GM12891 (cell line): Measurements from ENCODE around the gene TMEM121.
"Not testable (repeated sequence)": the region's sequence is repeated elsewhere in the genome, so short reads cannot be mapped to it uniquely, and the experiment has no call there.

Experiments
- DNase-seq: peaks from one replicate; pipeline ENCODE4 v3.0.0; 2011; ENCODE audit warnings: low spot score; ENCODE audit not compliant: insufficient read length
- FAIRE-seq: peaks from 2 replicates; lab custom pipeline; 2011; peaks lifted over from hg19 to GRCh38; lab: Jason Lieb, UNC
- PAX5 ChIP-seq: IDR thresholded peaks from 2 replicates; pipeline ENCODE4 v1.6.1; 2011; ENCODE audit warnings: low read length, moderate library complexity, mild to moderate bottlenecking; ENCODE audit not compliant: insufficient read depth, severe bottlenecking
- POLR2A ChIP-seq: IDR thresholded peaks from 2 replicates; pipeline ENCODE4 v1.6.1; 2011; ENCODE audit warnings: low read depth, low read length, control low read depth
- POLR2AphosphoS5 ChIP-seq: IDR thresholded peaks from 2 replicates; pipeline ENCODE4 v1.6.1; 2011; ENCODE audit warnings: low read depth, low read length, control low read depth
- POU2F2 ChIP-seq: IDR thresholded peaks from 2 replicates; pipeline ENCODE4 v1.6.1; 2011; ENCODE audit warnings: low read depth, mild to moderate bottlenecking, control low read depth, low read length, moderate library complexity
- SPI1 ChIP-seq: IDR thresholded peaks from 2 replicates; pipeline ENCODE4 v1.6.1; 2011; ENCODE audit warnings: low read depth, low read length, control low read depth
- TAF1 ChIP-seq: IDR thresholded peaks from 2 replicates; pipeline ENCODE4 v1.6.1; 2011; ENCODE audit warnings: low read depth, low read length, control low read depth

The TMEM121 gene

DNA sequence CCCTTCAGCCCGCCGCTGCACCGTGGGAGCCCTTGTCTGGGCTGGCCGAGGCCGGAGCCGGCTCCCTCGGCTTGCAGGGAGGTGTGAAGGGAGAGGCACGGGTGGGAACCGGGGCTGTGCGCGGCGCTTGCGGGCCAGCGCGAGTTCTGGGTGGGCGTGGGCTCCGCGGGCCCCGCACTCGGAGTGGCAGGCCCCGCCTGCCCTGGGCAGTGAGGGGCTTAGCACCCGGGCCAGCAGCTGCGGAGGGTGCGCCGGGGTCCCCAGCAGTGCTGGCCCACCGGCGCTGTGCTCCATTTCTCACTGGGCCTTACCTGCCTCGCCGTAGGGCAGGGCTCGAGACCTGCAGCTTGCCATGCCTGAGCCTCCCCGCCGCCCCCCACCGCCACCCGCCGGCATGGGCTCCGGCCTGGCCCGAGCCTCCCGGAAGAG lies 21.4 kb downstream of the TMEM121 start:
- TF ChIP-seq POU2F2 (no peak), SPI1 (no peak), TAF1 (no peak), POLR2AphosphoS5 (no peak), PAX5 (no peak), POLR2A (no peak)
- no peak for FAIRE-seq
- DNase-seq: no peak

DNA sequence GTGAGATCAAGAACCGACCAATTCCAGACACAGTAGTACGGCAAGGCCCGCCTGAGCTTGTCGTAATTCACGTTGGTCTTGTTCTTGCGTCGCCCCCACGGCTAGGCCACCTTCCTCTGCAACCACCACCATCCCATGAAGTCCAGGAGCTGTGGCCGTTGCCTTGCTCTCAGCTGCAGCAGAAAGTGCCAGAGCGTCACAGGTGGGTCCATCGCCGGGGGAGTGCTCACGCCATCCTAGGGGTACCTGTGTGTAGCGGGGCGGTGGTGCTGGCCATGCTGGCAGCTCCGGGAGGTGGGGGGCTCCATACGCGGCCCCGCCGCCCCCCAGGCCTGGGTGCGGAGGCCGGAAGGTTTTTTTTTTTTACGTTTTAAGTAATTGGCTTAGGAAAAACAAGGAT lies 23.1 kb downstream of the TMEM121 start:
- no peak for FAIRE-seq
- TF ChIP-seq POLR2AphosphoS5: no peak
- no peak for TF ChIP-seq TAF1
- TF ChIP-seq SPI1: no peak
- TF ChIP-seq POLR2A: no peak
- TF ChIP-seq POU2F2: no peak
- no peak for TF ChIP-seq PAX5
- no peak for DNase-seq

DNA sequence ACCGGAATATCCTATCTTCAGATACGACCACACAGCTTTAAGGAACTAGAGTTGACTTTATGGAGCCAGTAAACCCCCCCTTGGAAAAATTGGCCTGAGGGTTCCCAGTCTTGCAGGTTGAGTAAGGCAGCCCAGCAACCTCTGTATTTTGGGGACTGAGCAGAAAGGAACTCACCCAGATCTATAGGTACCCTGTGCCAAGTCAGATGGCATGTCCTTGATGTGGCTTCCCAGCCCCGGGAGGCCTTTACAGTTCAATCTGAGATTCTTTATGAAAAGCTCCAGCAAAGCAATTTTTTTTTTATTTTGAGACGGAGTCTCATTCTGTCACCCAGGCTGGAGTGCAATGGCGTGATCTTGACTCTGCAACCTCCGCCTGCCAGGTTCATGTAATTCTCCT lies 27.6 kb downstream of the TMEM121 start:
- DNase-seq (no peak), FAIRE-seq (no peak)
- TF ChIP-seq SPI1: no peak
- no peak for TF ChIP-seq POLR2AphosphoS5
- no peak for TF ChIP-seq POU2F2
- no peak for TF ChIP-seq TAF1
- no peak for TF ChIP-seq POLR2A
- no peak for TF ChIP-seq PAX5

GRCh38 chr14:105554523-105554922 lies 28.1 kb downstream of the TMEM121 start:
- DNase-seq (no peak), FAIRE-seq (no peak)
- TF ChIP-seq POLR2AphosphoS5 (no peak), SPI1 (no peak), POU2F2 (no peak), TAF1 (no peak), PAX5 (no peak)

- FAIRE-seq: peak; percentile 41
- DNase-seq: not testable (repeated sequence)
Measured at GRCh38 chr14:105557671-105558070, 31.3 kb downstream of the TMEM121 start.

GRCh38 chr14:105558449-105559154 lies 32.2 kb downstream of the TMEM121 start:
- peak; percentile 82 for FAIRE-seq

GRCh38 chr14:105559384-105560047 lies 33.1 kb downstream of the TMEM121 start:
- FAIRE-seq, DNase-seq: not testable (repeated sequence)

More at GRCh38 chr14:105558449-105559154, 32.2 kb downstream of the TMEM121 start:
- DNase-seq: not testable (repeated sequence)

- FAIRE-seq, DNase-seq: not testable (repeated sequence)
Measured at GRCh38 chr14:105560048-105560669, 33.8 kb downstream of the TMEM121 start.

DNA sequence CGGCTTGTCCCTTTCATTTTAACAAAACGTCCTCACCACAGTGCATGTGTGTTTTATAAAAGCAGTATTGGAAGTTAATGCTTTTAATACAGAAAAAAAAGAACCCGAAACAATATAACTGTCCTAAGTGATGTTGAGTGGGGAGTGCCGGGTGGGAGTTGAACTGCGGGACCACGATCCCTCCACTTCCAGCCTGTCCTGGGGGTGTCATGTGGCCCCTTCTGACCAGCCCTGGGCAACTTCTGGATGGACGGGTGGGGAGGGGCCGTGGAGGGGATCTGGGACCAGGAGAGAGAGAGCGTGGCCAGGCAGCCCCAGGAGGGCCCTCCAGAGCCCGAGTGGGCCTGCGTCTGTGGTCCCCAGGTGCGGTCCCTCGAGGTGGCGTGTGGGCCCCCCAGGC lies 35.0 kb downstream of the TMEM121 start:
- DNase-seq, FAIRE-seq: not testable (repeated sequence)

- no peak for FAIRE-seq
- DNase-seq: no peak
- TF ChIP-seq PAX5 (no peak), SPI1 (no peak), POU2F2 (0 out of 2 replicates have a peak, but pooled peaks have one; percentile 62), TAF1 (no peak)
Measured at GRCh38 chr14:105562713-105563346, 36.4 kb downstream of the TMEM121 start.

DNA sequence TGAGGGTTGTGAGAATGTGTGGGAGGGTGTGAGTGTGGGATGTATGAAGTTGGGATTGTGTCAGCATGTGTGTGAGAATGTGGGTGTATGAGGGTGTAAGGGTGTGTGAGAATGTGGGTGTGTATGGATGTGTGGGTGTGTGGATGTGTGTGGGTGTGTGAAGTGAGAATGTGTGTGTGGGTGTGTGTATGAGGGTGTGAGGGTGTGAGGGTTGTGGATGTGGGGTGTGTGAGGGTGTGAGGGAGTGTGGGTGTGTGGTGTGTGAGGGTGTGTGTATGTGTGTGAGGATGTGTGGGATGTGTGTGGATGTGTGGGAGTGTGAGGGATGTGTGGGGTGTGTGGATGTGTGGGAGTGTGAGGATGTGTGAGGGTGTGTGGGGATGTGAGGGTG lies 37.0 kb downstream of the TMEM121 start:
- no peak for DNase-seq
- FAIRE-seq: no peak
- no peak for TF ChIP-seq POLR2A
- TF ChIP-seq POLR2AphosphoS5: no peak
- no peak for TF ChIP-seq POU2F2
- no peak for TF ChIP-seq TAF1
- no peak for TF ChIP-seq PAX5
- no peak for TF ChIP-seq SPI1

- not testable (repeated sequence) for FAIRE-seq, DNase-seq
Measured at GRCh38 chr14:105564536-105564935, 38.2 kb downstream of the TMEM121 start.

GRCh38 chr14:105565185-105565919 lies 39.0 kb downstream of the TMEM121 start:
- FAIRE-seq, DNase-seq: not testable (repeated sequence)

DNA sequence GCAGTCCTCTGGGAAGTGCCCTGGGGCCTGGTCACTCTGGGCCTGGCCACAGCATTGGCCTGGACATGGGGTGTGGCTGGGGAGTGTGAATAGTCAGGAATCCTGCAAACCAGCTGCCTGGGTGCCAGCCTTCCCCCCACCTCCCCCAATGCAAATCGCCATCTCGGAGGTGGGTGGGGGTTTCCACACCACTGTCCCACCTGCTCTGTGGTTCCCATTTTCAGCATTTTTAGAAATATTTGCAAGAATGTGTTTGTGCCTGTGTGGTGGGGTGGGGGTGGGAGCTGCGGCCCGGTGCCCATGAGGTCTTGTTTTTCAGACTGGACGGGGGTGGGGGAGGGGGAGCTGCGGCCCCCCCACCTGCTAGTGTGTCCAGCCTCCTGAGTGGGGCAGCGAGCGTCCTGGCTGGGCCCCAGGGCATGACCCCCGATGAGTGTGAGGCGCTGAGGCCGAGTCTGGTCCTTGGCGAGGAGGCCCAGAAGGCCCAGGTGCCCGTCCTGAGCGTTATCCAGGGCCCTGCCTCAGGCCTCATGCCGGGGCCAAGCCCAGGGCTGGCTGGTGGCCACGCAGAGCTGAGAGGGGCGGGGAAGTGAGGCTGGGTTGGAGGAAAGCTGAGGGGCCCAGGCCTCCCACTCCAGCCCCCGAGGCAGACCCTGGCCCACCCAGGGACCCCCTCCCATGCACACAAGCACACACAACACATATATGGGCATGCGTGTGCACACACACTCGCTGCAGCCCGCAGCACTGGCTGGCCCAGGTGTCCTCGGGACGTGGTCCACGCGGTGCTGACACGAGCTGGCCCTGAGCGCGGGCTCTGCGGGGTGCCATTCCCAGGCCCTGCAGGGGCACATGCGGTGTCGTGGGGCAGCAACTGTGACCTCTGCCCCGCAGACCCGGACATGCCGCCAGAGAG lies 40.1 kb downstream of the TMEM121 start:
- peak; percentile 100 for FAIRE-seq
- not testable (repeated sequence) for DNase-seq
